HG03039 (cell line): Measurements from ENCODE around the gene DNAJC4.

Source experiments
- ATAC-seq: cut with Tn5 transposase; IDR thresholded peaks from one replicate; pipeline ENCODE4 v1.9.1; 2021; ENCODE audit warnings: mild to moderate bottlenecking, moderate library complexity; ENCODE audit not compliant: unreplicated experiment

DNAJC4 gene, protein sequence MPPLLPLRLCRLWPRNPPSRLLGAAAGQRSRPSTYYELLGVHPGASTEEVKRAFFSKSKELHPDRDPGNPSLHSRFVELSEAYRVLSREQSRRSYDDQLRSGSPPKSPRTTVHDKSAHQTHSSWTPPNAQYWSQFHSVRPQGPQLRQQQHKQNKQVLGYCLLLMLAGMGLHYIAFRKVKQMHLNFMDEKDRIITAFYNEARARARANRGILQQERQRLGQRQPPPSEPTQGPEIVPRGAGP

DNA sequence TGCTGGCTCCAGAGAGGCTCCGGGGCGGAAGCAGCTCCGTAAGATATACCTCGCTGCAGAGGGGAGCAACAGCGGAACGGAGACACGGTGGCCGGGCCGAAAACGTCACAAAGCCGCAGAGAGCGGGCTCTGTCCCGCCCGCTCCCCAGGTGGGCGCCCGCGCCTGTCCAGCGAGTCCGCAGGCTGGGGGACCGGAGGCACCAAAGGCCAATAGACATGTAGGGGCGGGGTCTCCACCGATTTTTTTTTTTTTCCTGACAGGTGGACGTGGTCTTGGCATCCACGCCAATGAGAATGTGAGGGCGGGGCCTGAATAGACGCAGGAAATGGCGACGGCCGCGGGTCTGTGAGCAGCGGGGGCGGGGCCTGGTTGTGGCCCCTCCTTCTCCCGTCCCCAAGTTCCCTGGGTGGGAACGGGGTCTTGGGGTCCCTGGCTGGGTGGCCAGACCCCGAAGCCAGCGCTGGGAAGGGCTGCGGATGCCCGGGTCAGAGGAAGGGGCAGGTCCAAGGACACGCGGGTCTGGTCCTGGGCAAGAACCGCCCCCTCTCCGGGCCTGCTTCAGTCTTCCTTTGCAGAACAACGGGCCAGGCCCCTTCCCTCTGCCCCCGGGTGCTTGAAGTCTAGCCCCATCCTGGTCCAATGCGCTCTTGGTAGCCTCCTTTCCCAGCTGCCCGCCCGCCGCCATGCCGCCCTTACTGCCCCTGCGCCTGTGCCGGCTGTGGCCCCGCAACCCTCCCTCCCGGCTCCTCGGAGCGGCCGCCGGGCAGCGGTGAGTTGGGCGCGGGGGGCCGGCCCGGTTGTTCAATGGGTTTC lies at the start of gene DNAJC4:
TSS of gene DNAJC4 (plus strand) at position 378 of the 814 bp plus-strand sequence. CDS start at position 685, 307 bp downstream.
- peak; percentile 42 for ATAC-seq

DNA sequence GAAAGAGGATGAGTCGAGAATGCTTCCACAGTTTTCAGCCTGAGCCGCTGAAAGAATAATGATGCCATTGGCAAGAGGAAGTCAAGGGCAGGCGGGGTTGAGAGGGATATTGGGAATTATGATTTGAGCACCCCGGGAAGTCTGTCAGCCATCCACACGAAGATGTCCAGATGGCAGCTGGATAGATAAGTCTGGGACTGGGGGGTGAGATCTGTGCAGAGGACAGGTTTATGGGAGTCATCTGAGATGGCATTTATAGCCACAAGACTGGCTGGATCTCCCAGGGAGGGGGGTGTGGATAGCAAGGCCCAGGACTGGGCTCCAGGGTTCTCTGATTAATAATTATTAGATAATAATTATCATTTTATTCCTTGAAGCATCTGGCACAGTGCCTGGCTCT lies 49.5 kb upstream of the DNAJC4 start:
- ATAC-seq = no peak

DNA sequence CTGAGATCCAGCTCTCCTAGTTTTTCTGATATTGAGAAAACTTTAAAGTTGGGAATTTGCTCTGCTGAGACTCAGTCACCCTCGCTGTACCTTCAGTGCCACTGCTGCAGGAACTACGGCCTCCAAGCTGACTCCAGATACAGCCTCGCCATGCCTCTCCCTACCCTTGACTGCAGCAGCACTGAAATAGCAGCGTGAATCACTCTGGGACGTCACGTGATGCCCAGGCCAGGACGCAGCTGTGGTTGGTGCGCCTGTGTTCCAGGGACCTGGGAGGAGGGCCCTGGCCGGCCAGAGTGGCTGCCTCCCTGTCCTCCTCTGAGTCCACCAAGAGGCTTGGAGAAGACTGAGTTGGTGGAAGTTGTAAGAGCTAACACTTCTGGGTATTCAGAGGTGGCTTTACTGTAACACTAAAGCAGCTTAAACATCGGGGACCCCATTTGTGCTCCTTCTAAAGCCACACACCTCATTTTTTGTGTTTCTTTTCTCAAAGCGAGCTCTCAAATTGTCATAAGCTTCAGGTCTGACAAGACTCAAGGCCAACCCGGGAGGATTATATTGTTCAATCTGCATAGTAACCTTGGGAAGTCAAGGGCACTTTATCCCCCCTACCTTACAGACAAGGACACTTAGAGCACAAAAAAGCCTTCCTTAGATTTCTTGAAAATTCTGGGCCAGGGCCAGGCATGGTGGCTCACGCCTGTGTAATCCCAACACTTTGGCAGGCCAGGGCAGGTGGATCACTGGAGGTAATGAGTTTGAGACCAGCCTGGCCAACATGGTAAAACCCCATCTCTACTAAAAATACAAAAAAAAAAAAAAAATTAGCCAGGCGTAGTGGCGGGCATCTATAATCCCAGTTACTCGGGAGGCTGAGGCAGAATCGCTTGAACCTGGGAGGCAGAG lies 48.6 kb upstream of the DNAJC4 start:
- ATAC-seq = no peak

DNA sequence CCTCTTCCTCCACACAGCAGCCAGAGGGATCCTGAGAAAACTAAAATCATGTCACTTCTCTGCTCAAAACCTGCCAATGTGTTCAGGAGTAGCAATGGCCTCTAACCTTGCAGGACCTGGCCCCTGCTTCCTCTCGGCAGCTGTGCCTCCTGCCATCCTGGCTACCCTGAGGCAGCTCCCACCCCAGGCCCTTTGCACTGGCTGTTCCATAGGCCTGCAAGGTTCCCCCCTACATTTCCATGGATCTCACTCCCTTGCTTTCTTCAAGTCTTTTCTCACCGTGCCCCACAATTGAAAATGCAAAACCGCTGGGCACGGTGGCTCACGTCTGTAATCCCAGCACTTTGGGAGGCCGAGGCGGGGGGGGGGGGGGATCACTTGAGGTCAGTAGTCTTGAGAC lies 46.5 kb upstream of the DNAJC4 start:
- ATAC-seq = no peak

DNA sequence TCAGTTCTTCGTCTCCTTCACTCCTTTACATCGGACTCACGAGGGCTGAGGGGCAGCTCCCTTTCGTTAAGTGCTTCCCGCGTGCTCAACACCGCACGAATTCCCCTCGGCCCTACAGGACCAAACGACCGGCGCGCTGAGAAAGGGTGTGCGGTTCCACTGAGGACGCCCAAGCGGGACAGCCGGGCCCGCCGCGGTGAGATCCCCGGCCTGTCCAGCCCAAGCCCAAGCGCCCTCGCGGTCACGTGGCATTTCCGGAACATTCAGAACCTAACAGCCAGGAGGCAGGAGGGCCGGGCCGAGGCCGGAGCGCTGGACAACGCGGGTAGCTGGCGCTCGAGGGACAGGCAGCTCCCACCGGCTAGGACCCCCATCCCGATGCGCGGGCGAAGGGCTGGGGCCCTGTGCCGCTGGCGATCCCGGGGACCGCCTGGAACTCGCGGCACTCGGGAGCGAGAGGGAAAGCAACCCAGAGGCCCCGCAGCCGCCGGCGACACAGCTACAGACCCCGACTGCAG lies 45.1 kb upstream of the DNAJC4 start:
- ATAC-seq = peak; percentile 16

DNA sequence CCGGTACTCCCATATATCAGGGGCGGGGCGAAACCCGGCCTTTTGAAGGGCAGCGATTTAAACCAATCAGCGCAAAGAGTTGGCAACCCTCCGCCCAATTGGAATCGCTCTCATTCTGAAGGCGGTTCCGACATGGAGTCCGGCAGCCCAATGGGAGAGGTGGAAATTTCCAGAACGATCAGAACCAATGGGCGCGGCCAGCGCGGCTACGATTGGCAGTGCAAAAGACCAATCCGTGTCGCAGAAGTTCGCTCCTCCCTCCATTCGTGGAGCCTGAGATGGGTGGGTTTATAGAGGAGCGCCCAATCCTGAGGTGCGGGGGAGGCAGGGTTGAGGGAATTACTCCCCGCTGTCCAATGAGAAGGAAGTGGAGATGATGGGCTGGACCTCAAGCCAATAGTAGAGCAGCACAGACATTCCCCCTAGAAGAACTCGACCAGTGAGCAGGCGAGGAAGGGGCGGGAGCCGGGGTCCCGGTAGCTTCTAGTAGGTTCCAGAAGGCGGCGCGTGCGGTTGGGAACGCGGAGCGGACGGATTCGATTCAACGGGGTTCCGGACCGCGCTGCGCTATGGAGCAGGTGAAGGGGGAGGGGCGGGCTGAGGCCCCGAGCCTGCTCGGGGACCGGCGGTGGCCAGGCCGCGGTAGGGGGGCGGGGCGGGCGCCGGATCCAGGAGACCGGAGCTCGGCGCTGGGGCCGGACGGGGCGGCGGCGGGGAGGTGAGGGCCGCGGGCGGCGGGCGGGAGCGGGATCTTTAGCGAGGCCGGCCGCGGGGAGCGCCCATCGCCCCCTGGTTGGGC lies 44.5 kb upstream of the DNAJC4 start, which contains the start of gene STIP1:
TSS of gene STIP1 (plus strand) at position 479 of the 799 bp plus-strand sequence. CDS start at position 570, 91 bp downstream.
- ATAC-seq = peak; percentile 81

DNA sequence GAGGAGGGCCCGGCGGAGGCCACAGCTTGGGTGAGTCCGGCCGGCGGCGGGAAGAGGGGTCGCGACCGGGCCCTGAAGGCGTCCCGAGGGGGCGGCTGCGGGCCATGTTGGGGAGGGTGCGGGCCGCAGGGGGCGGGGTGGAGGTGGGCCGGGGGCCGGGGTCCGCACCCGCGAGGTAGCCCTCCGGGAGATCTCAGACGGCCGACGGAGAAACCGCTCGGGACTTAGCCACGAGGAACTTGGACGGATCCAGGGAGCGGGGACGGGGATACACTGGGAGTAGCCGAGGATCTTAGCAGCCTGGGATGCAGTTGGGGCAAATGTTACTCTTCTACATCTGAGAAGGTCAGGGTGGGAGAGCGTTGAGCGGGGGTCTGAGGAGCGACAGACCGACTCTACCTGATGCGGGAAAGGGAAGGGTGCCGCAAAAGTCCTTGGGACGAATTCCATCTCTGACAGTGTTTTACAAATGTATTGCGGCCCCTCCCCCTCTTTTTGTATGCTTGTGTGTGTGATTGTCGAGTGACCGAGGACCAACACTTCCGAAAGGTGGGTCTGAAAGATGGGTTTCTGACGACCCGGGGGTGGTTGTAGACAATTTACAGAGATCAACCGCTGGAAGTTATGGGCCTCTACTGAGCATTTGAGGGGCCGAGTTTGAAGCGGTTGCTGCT lies 43.7 kb upstream of the DNAJC4 start:
- peak; percentile 0 for ATAC-seq

DNA sequence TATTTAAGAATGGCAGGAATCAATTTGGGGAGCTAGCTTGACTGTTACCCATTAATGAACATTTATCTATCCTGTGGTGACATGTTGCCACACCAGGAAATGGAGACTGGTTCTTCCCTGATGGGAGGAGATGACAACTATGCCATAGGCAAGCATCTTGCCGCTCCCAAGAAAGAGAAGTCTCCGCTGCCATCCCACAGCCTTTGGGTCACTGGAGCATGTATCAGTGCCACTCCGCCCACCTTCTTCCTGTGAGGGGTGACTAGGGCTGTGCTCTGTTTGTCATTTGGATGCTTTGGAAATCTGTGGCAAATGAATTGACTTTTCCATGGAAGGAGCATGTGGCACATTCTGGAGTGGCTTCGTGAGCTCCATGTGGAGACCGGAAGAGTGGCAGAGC lies 37.9 kb upstream of the DNAJC4 start:
- no peak for ATAC-seq

DNA sequence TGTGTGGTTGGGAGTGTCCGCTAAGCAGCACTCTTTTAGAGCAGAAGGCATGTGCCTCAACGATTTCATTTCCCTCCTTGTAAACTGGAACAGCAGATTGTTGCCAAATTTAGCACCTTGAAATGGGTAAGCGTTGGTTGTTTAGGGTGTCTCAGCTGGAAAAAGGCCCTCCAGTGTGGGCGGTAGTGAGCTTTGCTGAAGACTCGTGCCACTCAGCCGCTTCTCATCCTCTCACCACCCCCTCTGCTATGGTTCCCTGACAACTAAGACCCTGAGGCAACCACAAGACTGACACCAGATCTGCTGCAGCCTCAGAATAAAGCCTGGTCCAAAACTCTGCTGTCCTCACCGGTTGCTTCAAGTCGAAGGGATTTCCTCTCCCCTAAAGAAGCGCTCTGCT lies 33.7 kb upstream of the DNAJC4 start:
- no peak for ATAC-seq

DNA sequence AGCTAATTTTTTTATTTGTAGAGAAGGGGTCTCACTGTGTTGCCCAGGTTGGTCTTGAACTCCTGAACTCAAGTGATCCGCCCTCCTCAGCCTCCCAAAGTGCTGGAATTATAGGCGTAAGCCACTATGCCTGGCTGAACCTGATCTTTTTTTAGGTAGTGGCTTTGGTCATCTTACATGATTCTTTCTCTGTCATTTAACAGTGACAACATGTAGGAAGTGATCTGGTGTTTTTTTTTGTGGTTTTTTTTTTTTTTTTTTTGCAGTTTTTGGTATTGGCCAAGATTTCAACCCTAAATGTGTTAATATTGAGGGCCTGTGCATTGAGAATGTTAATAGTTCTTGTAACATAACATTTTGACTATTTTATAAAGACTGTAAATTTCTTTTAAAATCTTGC lies 31.8 kb upstream of the DNAJC4 start:
- no peak for ATAC-seq

DNA sequence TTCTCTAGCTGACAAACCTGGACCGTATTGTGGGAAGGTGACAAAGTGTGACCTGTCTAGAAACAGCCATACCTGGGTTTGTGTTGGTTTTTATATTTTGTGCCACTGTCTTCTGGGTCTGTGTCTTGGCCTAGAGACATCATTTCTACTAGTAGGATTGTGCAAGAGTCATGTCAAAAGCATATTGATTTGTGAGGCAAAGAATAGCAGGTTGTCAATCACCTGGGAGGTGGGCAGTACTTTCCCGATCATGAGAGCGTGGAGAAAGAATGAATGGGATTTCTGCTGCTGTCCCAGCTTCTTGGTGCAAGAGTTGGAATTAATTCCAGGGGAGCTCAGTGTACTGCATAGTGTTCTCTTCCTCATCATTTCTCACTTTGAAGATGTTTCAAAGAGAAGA lies 28.8 kb upstream of the DNAJC4 start:
- no peak for ATAC-seq

DNA sequence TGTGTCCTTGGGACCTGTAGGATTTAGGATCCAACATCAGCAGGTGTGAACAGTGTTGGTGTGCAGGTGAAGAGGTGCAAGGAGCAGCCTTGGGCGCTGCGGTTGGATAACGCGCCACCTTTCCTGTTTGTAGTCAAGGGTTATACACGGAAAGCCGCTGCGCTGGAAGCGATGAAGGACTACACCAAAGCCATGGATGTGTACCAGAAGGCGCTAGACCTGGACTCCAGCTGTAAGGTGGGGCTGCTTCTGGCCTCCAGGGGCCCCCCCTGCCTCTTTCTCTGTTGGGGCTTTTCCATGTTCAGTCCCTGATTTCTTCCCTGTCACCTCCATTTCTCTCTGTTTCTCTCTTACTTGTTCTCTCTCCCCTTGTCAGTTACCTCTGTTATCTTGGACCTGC lies 27.4 kb upstream of the DNAJC4 start:
- no peak for ATAC-seq

DNA sequence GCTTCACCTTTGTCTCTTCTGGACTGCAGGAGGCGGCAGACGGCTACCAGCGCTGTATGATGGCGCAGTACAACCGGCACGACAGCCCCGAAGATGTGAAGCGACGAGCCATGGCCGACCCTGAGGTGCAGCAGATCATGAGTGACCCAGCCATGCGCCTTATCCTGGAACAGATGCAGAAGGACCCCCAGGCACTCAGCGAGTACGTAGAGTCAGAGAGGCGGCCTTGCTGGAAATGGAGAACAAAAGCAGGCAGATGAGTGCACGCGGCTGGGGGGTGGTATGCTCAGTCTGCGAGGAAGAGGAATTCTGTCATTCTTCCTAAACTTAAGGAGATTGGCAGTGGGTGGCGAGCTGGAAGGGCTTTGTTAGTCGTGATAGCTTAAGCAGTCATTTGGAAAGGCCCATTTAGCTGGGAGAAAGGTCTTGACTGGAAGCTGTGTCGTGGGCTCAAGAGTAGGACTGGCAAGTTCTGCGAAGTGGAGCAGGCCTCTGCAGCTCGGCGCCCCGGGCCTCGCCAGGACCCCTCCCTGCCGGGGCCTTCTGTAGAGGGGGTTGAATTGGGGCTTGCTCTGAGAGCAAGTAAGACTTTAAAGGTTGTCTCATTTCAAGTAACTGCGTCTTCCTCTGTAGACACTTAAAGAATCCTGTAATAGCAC lies 26.8 kb upstream of the DNAJC4 start:
- ATAC-seq = no peak

DNA sequence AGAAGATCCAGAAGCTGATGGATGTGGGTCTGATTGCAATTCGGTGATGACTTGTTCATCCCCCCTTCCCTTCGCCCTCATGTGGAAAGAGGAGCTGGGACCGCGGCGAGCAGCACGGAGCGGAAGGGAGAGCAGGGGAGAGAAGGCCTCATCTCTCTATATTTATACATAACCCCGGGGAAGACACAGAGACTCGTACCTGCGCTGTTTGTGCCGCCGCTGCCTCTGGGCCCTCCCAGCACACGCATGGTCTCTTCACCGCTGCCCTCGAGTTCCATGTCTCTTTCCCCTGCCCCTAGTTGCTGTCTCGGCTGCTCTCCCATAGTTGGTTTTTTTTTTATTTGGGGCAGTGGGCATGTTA lies 26.3 kb upstream of the DNAJC4 start:
- ATAC-seq = no peak

DNA sequence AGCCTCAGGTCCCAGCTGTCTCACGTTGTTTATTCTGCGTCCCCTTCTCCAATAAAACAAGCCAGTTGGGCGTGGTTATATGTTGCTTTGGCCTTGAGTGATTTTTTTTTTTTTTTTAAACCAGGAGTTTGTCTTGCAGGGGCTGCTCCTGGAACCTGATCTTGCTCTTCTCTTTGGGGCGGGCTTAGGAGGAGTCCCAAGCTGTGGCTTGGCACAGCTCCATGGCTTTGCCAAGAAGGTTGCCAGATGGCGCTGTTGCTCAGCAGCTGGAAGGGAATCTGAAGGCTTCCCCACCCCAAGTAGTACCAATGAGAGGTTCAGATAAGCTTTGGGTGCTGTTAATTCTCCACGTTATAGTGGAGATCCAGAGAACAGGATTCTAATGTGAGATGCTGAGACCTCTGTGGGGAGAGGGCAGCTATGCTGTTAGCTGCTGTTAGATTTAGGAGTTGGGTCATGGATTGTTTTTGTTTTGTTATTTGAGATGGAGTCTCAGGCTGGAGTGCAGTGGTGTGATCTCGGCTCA lies 25.8 kb upstream of the DNAJC4 start:
- ATAC-seq = no peak

DNA sequence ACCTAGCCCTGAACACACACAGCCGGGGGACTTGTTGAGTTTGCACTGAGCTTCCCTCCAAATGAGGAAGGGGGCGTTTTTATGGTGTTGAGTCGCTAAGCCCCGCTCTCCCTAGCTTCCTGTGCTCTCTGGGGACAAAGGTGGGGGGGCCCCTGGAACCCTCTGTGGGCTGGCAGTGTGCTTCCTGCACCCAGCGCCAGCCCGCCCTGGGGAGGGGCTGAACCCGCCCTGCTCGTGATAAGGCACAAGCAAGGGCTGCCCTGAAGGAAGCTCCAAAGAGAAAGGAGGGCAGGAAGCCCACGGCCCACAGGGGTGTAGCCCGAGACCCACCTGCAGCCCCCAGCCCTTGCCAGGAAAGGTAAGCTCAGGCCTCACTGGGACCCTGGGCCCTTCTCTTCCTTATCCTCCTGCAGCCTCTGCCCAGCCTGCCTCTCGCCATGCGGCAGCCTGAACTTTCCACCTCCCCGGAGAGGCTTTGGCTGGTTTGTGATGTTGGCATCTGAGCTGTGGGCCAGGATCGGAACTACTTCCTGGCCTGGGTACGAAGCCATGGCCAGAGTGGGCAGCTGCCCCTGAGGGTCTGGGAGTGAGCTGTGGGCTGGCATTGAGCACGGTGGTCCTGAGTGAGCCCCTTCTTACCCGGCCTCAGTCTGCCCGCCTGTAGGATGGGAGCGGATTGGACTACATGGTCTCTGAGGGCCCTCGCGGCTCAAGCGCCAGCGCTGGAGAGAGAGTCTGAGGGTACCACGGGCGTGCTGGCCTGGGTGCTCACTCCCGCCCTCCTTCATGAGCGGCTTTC lies 23.7 kb upstream of the DNAJC4 start, which contains the start of gene FERMT3:
TSS of gene FERMT3 (plus strand) at position 265 of the 799 bp plus-strand sequence. CDS start 644 bp downstream, outside the sequence.
- ATAC-seq = no peak

DNA sequence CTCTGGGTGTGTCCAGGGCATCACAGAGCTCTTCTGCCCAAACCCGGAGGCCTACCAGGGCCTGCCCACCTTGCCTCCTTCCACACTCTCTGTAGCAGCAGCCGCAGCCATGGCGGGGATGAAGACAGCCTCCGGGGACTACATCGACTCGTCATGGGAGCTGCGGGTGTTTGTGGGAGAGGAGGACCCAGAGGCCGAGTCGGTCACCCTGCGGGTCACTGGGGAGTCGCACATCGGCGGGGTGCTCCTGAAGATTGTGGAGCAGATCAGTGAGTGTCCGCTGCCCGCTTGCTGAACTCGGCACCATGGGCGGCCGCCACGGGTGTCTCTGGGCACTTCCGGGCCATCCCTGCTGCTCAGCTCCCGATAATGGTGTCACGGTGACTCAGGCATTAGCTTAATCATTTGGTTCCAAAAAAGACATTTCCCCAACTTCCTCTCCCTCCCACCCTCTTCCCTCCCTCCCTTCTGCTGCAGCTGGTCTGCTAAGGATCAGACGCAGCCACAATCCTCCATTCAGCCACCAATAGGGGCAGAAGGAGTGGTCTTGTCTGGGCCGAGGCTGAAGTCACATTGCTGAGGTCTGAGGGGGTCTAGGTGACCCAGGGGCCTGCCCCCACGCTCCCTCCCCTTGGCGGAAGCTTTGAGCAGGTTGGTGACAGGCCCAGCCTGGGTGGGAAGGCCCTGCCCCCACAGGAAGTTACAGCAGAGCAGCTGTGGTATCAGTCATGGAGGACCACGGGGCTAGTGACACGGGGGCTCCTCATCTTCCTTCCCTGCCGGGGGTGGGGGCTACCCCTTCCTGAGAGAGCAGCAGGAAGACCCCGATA lies 22.9 kb upstream of the DNAJC4 start:
- no peak for ATAC-seq
